Hepatocyte (in vitro differentiated cells): Measurements from ENCODE around the gene TMEM259. TPM values are rescaled to one million over a fixed set of nuclear protein-coding genes. Genes with fewer than 3 reads are reported as not detected.

Experiments used
- DNase-seq: peaks from one replicate; pipeline ENCODE4 v3.0.0-alpha.2; 2016; ENCODE audit warnings: low spot score
- H2AFZ ChIP-seq: fragments of 200-600 bp; sonication (generic); 2 replicates; pipeline ENCODE4 v1.6.0; 2016; ENCODE audit warnings: antibody characterized with exemption, mild to moderate bottlenecking
- H3K27ac ChIP-seq: fragments of 200-600 bp; sonication (generic); 2 replicates; pipeline ENCODE4 v1.5.1; 2016; ENCODE audit warnings: mild to moderate bottlenecking
- H3K27me3 ChIP-seq: fragments of 200-600 bp; sonication (generic); 2 replicates; pipeline ENCODE4 v1.6.1; 2016
- H3K36me3 ChIP-seq: fragments of 200-600 bp; sonication (generic); replicated peaks from 2 replicates; pipeline ENCODE4 v1.5.1; 2016; ENCODE audit warnings: low read depth; ENCODE audit not compliant: insufficient read depth
- H3K4me1 ChIP-seq: fragments of 200-600 bp; sonication (generic); 2 replicates; pipeline ENCODE4 v1.5.1; 2016; ENCODE audit warnings: mild to moderate bottlenecking, moderate library complexity; ENCODE audit not compliant: insufficient read depth
- H3K4me2 ChIP-seq: fragments of 200-600 bp; sonication (generic); 2 replicates; pipeline ENCODE4 v1.6.0; 2016
- H3K4me3 ChIP-seq: fragments of 200-600 bp; sonication (generic); 2 replicates; pipeline ENCODE4 v1.5.1; 2016; ENCODE audit warnings: mild to moderate bottlenecking
- H3K79me2 ChIP-seq: fragments of 200-600 bp; sonication (generic); 2 replicates; pipeline ENCODE4 v1.6.0; 2017; ENCODE audit warnings: mild to moderate bottlenecking
- H3K9me2 ChIP-seq: fragments of 200-600 bp; sonication (generic); replicated peaks from 2 replicates; pipeline ENCODE4 v1.6.0; 2017; ENCODE audit warnings: mild to moderate bottlenecking; ENCODE audit not compliant: insufficient read depth
- H3K9me3 ChIP-seq: fragments of 200-600 bp; sonication (generic); 2 replicates; pipeline ENCODE4 v1.5.1; 2016; ENCODE audit warnings: low read depth, mild to moderate bottlenecking
- H4K20me1 ChIP-seq: fragments of 200-600 bp; sonication (generic); 2 replicates; pipeline ENCODE4 v1.6.0; 2016; ENCODE audit warnings: mild to moderate bottlenecking; ENCODE audit not compliant: insufficient read depth, poor library complexity, severe bottlenecking
- CTCF ChIP-seq: fragments of 200-600 bp; sonication (generic); IDR thresholded peaks from 2 replicates; pipeline ENCODE4 v1.5.1; 2016; ENCODE audit warnings: antibody characterized with exemption, mild to moderate bottlenecking; ENCODE audit not compliant: poor library complexity
- EZH2 ChIP-seq: fragments of 200-600 bp; sonication (generic); IDR thresholded peaks from 2 replicates; pipeline ENCODE4 v1.6.1; 2016; ENCODE audit warnings: antibody characterized with exemption, mild to moderate bottlenecking, borderline replicate concordance
- EZH2phosphoT487 ChIP-seq: fragments of 200-600 bp; sonication (generic); IDR thresholded peaks from one replicate; pipeline ENCODE4 v1.6.1; 2018; ENCODE audit warnings: antibody characterized with exemption, mild to moderate bottlenecking, low read depth, moderate library complexity; ENCODE audit not compliant: unreplicated experiment, severe bottlenecking
- WGBS: methylation state at CpG from one replicate; pipeline ENCODE4 v1.1.6; 2016; ENCODE audit warnings: low lambda C conversion rate; ENCODE audit errors: missing lambda C conversion rate; 5-methylcytosine and 5-hydroxymethylcytosine counted together
- polyA plus RNA-seq: library from polyadenylated mRNA; unstranded; fragments of >200 nt; fragmentation: Nextera tagmentation; extraction: Ambion mirVana; gene quantifications from 2 replicates; pipeline ENCODE4 v1.2.1, GENCODE V29; 2016
- total RNA-seq: library from RNA; depleted of rRNA; stranded (reverse); fragments of >200 nt; gene quantifications from 2 replicates; pipeline ENCODE4 v1.2.3, GENCODE V29; 2014

The TMEM259 gene
- total and polyA plus RNA-seq, 2 experiments from 2014 or later: 169 to 311 TPM

DNA sequence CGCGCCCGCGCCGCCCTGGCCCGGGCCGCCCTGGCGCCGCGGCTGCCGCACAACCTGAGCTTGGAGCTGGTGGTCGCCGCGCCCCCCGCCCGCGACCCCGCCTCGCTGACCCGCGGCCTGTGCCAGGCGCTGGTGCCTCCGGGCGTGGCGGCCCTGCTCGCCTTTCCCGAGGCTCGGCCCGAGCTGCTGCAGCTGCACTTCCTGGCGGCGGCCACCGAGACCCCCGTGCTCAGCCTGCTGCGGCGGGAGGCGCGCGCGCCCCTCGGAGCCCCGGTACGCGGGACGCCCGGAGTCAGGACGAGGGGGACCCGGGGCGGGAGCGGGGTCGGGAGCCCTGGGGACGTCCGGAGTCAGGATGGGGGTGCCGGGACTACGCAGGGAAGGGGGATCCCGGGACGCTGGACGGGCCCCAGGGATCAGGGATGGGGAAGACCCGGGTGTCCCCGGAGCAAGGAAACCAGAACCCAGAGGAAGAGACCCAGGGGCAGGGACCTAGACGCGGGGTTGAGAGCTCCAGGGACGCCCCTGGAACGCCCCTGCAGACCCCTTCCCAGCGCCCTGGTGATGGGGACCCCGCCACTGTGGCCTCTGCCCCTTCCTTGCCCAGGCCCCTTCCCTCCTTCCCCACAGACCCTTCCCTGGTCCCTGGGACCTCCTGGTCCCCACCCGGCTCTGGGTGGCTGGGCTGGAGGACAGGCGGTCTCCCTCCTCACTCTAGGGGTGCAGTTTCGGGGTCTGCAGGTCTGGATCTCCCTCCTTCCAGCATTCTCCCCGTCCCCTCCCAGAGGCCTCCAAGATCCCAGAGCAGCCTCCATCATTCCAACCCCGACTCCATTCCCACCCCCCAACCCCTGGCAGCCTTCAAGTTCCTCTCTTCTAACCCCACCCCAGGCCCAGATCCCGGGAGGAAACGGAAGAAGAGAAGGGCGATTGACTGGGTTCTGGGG is 20.1 kb downstream of the TMEM259 start:
- no peaks in the 10 kb centered on the region for H3K9me3 ChIP-seq
- DNase-seq: no peak
- no peak overlapping the region for H3K27ac ChIP-seq
- no peaks in the 10 kb centered on the region for H3K36me3 ChIP-seq
- H3K79me2 ChIP-seq: no peaks in the 10 kb centered on the region
- peaks cover 17% of the 10 kb centered on the region for H3K4me1 ChIP-seq
- no peaks in the 10 kb centered on the region for H4K20me1 ChIP-seq
- peaks cover 48% of the 10 kb centered on the region for H3K27me3 ChIP-seq
- 9% methylated on average over 34 of the region's 73 CpGs for WGBS
- H3K4me3 ChIP-seq: no peak overlapping the region
- no peaks in the 10 kb centered on the region for H3K9me2 ChIP-seq
- peak overlapping the region; percentile 90 for H3K4me2 ChIP-seq
- no peak overlapping the region for H2AFZ ChIP-seq
- TF ChIP-seq EZH2phosphoT487: no peak
- no peak for TF ChIP-seq EZH2
- no peak for TF ChIP-seq CTCF

GRCh38 chr19:1000095-1000494 is 20.8 kb downstream of the TMEM259 start, which contains the start of gene GRIN3B:
TSS of gene GRIN3B (plus strand) at chr19:1000419. CDS start at chr19:1000438, 19 bp downstream.
- peaks cover 53% of the 10 kb centered on the region for H3K27me3 ChIP-seq
- H3K9me2 ChIP-seq: no peaks in the 10 kb centered on the region
- H3K4me3 ChIP-seq: no peak within 1 kb of the TSS
- H3K36me3 ChIP-seq: no peaks in the 10 kb centered on the region
- 10% methylated on average over 12 of the region's 43 CpGs for WGBS
- peaks cover 18% of the 10 kb centered on the region for H3K4me1 ChIP-seq
- H3K79me2 ChIP-seq: no peaks in the 10 kb centered on the region
- peak; percentile 85 for DNase-seq
- no peak within 1 kb of the TSS for H3K27ac ChIP-seq
- peak; percentile 68 for TF ChIP-seq CTCF
- peak; percentile 23 for TF ChIP-seq EZH2
- no peak for TF ChIP-seq EZH2phosphoT487
- H4K20me1 ChIP-seq: no peaks in the 10 kb centered on the region
- H3K4me2 ChIP-seq: peak within 1 kb of the TSS; percentile 90
- H3K9me3 ChIP-seq: no peaks in the 10 kb centered on the region
- no peak within 1 kb of the TSS for H2AFZ ChIP-seq

- H3K4me3 ChIP-seq: no peak overlapping the region
- no peak overlapping the region for H3K4me2 ChIP-seq
- H3K9me3 ChIP-seq: no peaks in the 10 kb centered on the region
- peaks cover 53% of the 10 kb centered on the region for H3K27me3 ChIP-seq
- H3K27ac ChIP-seq: no peak overlapping the region
- TF ChIP-seq CTCF (no peak), EZH2 (no peak), EZH2phosphoT487 (no peak)
- H4K20me1 ChIP-seq: no peaks in the 10 kb centered on the region
- no peaks in the 10 kb centered on the region for H3K9me2 ChIP-seq
- no peak for DNase-seq
- no peak overlapping the region for H2AFZ ChIP-seq
- no peaks in the 10 kb centered on the region for H3K36me3 ChIP-seq
- peaks cover 18% of the 10 kb centered on the region for H3K4me1 ChIP-seq
- WGBS: 72% methylated on average over 3 of the region's 3 CpGs
- no peaks in the 10 kb centered on the region for H3K79me2 ChIP-seq
Observed at GRCh38 chr19:999379-999719, 21.6 kb downstream of the TMEM259 start.
